OCI-LY7 (cell line): ENCODE results near the gene DLGAP4.

Experiments
- CTCF ChIP-seq: fragments of 200-600 bp; sonication (generic); conservative IDR thresholded peaks from 2 replicates; pipeline ENCODE4 v1.5.1; 2014; ENCODE audit warnings: mild to moderate bottlenecking, antibody characterized with exemption, low read length, moderate library complexity, mixed read lengths
- EZH2phosphoT487 ChIP-seq: fragments of 200-600 bp; sonication (generic); IDR thresholded peaks from 2 replicates; pipeline ENCODE4 v1.6.1; 2018; ENCODE audit warnings: low read depth, borderline replicate concordance, mild to moderate bottlenecking, mixed run types, antibody characterized with exemption, low read length, moderate library complexity, mixed read lengths

GRCh38 chr20:36350439-36350838 is 44.3 kb downstream of the DLGAP4 start:
- no peak for TF ChIP-seq CTCF
- no peak for TF ChIP-seq EZH2phosphoT487
